Endodermal cell (in vitro differentiated cells): ENCODE measurements around the gene LAIR2. TPM values are rescaled to one million over a fixed set of nuclear protein-coding genes. Genes with fewer than 3 reads are reported as not detected.

Experiments
- DNase-seq: peaks from one replicate; pipeline ENCODE4 v3.0.0-alpha.2; 2017
- H3K27ac ChIP-seq: 2 replicates; pipeline ENCODE4 v1.5.1; 2013; ENCODE audit warnings: mild to moderate bottlenecking, low read depth, low read length, moderate library complexity
- H3K27me3 ChIP-seq: 2 replicates; pipeline ENCODE4 v1.6.1; 2013; ENCODE audit warnings: mild to moderate bottlenecking, low read length, moderate library complexity; ENCODE audit not compliant: insufficient read depth, control insufficient read depth, poor library complexity, severe bottlenecking
- H3K36me3 ChIP-seq: 2 replicates; pipeline ENCODE4 v1.7.0; 2013; ENCODE audit warnings: mild to moderate bottlenecking, low read length, moderate library complexity; ENCODE audit not compliant: control insufficient read depth, insufficient read depth
- H3K4me1 ChIP-seq: one replicate; pipeline ENCODE4 v1.7.0; 2013; ENCODE audit warnings: low read length; ENCODE audit not compliant: control insufficient read depth, insufficient read depth
- H3K4me3 ChIP-seq: 2 replicates; pipeline ENCODE4 v1.5.1; 2013; ENCODE audit warnings: mild to moderate bottlenecking, low read length, moderate library complexity
- H3K9ac ChIP-seq: 2 replicates; pipeline ENCODE4 v1.6.1; 2013; ENCODE audit warnings: mild to moderate bottlenecking, low read length, moderate library complexity; ENCODE audit not compliant: poor library complexity, severe bottlenecking; ENCODE audit errors: extremely low read depth
- H3K9me3 ChIP-seq: 2 replicates; pipeline ENCODE4 v1.6.1; 2013; ENCODE audit warnings: mild to moderate bottlenecking, low read length, moderate library complexity; ENCODE audit not compliant: control insufficient read depth
- H3K27ac Mint-ChIP-seq: 2 replicates; pipeline ENCODE4 v1.8.0; 2020; ENCODE audit warnings: mixed read lengths
- H3K27me3 Mint-ChIP-seq: 2 replicates; pipeline ENCODE4 v1.8.0; 2021; ENCODE audit warnings: mild to moderate bottlenecking, mixed read lengths; ENCODE audit not compliant: insufficient read depth
- H3K36me3 Mint-ChIP-seq: 2 replicates; pipeline ENCODE4 v1.8.0; 2020; ENCODE audit warnings: low read depth, mixed read lengths
- H3K4me1 Mint-ChIP-seq: 2 replicates; pipeline ENCODE4 v1.8.0; 2020; ENCODE audit warnings: mixed read lengths
- H3K4me3 Mint-ChIP-seq: 2 replicates; pipeline ENCODE4 v1.8.0; 2020; ENCODE audit warnings: mild to moderate bottlenecking, moderate library complexity, mixed read lengths
- H3K9me3 Mint-ChIP-seq: 2 replicates; pipeline ENCODE4 v1.8.0; 2020; ENCODE audit warnings: mild to moderate bottlenecking, mixed read lengths
- WGBS, 2 experiments: methylation state at CpG; one replicate each; pipeline versions ENCODE4 v1.1.5 to v1.1.7; 2013; ENCODE audit warnings: missing lambda C conversion rate in 2 of 2, mixed read lengths in 1 of 2; ENCODE audit not compliant: insufficient coverage in 1 of 2, insufficient read length in 1 of 2; 5-methylcytosine and 5-hydroxymethylcytosine counted together
- total RNA-seq, 2 donors: library from RNA; stranded (reverse); fragmentation: NEBNext Ultra II Directional in 1 of 2; extraction: Animal tissue kit (Norgen Biotek cat#: 25700) in 1 of 2; gene quantifications; 2 replicates in 1 of 2; 3 replicates in 1 of 2; pipeline ENCODE4 v1.2.1, GENCODE V29; 2021
- TF ChIP-seq, protein P1 (sequence below): fragments of 200-600 bp; sonication (generic); conservative IDR thresholded peaks from 2 replicates; pipeline ENCODE4 v1.5.0; 2021; ENCODE audit warnings: antibody characterized with exemption, mild to moderate bottlenecking

Gene LAIR2
- total RNA-seq, 2 donors from 2014 or later: not detected

DNA sequence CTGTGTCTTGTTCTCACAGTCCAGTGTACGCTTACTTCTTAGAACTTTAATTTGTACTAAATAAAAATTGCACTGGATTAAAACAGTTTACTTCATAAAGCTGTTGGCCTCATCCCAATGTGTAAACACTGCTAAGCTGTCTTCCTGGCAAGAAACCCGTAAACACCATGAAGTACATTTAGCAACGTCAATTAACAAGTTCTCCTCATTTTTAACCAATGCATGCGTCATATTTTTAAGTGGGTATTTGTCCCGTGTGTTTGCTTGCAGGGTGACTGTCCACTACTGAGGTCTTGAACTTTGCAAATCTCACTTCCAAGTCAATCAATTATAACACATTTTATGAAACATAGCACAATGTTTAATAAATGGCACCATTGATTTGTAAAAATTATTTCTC is 28.2 kb downstream of the LAIR2 start:
- H3K9me3 ChIP-seq: peaks cover 83% of the 10 kb centered on the region
- peaks cover 92% of the 10 kb centered on the region for H3K9me3 Mint-ChIP-seq

DNA sequence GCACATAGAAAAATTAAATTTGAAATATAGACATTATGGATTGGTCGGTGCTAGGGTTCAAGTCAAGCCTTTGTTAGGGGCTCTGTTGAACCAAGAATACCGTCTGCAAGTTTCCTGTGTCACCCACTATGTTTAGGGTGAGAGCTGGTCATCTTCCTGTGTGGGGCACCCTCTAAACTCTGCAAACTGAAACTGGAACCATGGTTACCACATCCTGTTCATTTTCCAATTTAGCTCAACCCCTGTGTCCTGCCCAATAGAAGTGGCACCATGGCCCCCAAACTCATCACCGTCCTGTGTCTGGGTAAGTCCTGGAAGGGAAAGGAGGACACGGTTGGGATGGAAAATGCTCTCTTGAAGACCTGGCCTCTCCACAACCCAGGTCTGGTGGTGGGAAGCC is 29.9 kb downstream of the LAIR2 start:
- Mint-ChIP-seq H3K27me3 (no peaks in the 10 kb centered on the region), H3K36me3 (no peaks in the 10 kb centered on the region), H3K4me1 (no peaks in the 10 kb centered on the region), H3K27ac (no peak overlapping the region), H3K9me3 (peaks cover 92% of the 10 kb centered on the region), H3K4me3 (no peak overlapping the region)
- H3K27ac ChIP-seq: no peak overlapping the region
- H3K4me3 ChIP-seq: no peak overlapping the region
- H3K4me1 ChIP-seq: no peaks in the 10 kb centered on the region
- H3K27me3 ChIP-seq: no peaks in the 10 kb centered on the region
- TF ChIP-seq, protein P1, sequence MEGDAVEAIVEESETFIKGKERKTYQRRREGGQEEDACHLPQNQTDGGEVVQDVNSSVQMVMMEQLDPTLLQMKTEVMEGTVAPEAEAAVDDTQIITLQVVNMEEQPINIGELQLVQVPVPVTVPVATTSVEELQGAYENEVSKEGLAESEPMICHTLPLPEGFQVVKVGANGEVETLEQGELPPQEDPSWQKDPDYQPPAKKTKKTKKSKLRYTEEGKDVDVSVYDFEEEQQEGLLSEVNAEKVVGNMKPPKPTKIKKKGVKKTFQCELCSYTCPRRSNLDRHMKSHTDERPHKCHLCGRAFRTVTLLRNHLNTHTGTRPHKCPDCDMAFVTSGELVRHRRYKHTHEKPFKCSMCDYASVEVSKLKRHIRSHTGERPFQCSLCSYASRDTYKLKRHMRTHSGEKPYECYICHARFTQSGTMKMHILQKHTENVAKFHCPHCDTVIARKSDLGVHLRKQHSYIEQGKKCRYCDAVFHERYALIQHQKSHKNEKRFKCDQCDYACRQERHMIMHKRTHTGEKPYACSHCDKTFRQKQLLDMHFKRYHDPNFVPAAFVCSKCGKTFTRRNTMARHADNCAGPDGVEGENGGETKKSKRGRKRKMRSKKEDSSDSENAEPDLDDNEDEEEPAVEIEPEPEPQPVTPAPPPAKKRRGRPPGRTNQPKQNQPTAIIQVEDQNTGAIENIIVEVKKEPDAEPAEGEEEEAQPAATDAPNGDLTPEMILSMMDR: no peak
- no peaks in the 10 kb centered on the region for H3K36me3 ChIP-seq
- DNase-seq: no peak
- no peak overlapping the region for H3K9ac ChIP-seq
- WGBS, 2 experiments: 76 to 82% methylated on average over 2 to 4 of the region's 4 CpGs
- H3K9me3 ChIP-seq: peaks cover 81% of the 10 kb centered on the region

More for the DNA sequence above, 28.2 kb downstream of the LAIR2 start:
- no peaks in the 10 kb centered on the region for H3K4me1 Mint-ChIP-seq
- no peaks in the 10 kb centered on the region for H3K4me1 ChIP-seq
- no peak overlapping the region for H3K4me3 Mint-ChIP-seq
- no peaks in the 10 kb centered on the region for H3K36me3 ChIP-seq
- no peaks in the 10 kb centered on the region for H3K27me3 ChIP-seq
- no peak overlapping the region for H3K4me3 ChIP-seq
- no peak for DNase-seq
- no peak overlapping the region for H3K27ac ChIP-seq
- no peaks in the 10 kb centered on the region for H3K27me3 Mint-ChIP-seq
- H3K36me3 Mint-ChIP-seq: no peaks in the 10 kb centered on the region
- H3K9ac ChIP-seq: no peak overlapping the region
- 74 to 85% methylated on average over 5 of the region's 5 CpGs for WGBS, 2 experiments
- TF ChIP-seq, protein P1: no peak
- no peak overlapping the region for H3K27ac Mint-ChIP-seq

DNA sequence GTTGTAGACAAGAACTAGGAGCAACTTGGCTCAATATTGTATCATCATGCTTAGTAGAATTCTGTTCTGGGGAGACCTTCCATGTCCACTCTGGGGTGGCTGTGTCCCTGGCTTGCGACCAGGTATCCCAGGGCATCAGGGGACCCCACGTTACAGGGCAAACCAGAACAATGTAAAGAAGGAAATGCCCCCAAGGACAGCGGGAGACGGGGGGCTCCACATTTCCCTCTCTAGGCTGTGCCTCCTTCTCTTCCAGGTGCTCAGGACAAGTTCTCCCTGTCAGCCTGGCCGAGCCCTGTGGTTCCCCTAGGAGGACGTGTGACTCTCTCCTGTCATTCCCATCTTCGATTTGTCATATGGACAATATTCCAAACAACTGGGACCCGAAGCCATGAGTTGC is 30.8 kb downstream of the LAIR2 start:
- Histone ChIP-seq H3K4me3 (no peak overlapping the region), H3K9ac (no peak overlapping the region), H3K27ac (no peak overlapping the region), H3K36me3 (no peaks in the 10 kb centered on the region), H3K9me3 (peaks cover 72% of the 10 kb centered on the region), H3K27me3 (no peaks in the 10 kb centered on the region), H3K4me1 (no peaks in the 10 kb centered on the region)
- Mint-ChIP-seq H3K4me1 (no peaks in the 10 kb centered on the region), H3K27me3 (no peaks in the 10 kb centered on the region), H3K9me3 (peaks cover 90% of the 10 kb centered on the region), H3K27ac (no peak overlapping the region), H3K4me3 (no peak overlapping the region), H3K36me3 (no peaks in the 10 kb centered on the region)
- DNase-seq: no peak
- TF ChIP-seq, protein P1: no peak
- WGBS, 2 experiments: 57 to 70% methylated on average over 2 to 8 of the region's 8 CpGs
